NCI-H1930 (cell line): ENCODE data around the gene PLP2.

Source experiments
- DNase-seq, 2 experiments: peaks; one replicate each; lab custom pipeline; 2025; lab: John Stamatoyannopoulos, UW

The PLP2 gene

GRCh38 chrX:49209434-49210251 is 37.9 kb downstream of the PLP2 start:
- DNase-seq = no peak

GRCh38 chrX:49210406-49210805 is 38.7 kb downstream of the PLP2 start:
- DNase-seq = no peak

DNA sequence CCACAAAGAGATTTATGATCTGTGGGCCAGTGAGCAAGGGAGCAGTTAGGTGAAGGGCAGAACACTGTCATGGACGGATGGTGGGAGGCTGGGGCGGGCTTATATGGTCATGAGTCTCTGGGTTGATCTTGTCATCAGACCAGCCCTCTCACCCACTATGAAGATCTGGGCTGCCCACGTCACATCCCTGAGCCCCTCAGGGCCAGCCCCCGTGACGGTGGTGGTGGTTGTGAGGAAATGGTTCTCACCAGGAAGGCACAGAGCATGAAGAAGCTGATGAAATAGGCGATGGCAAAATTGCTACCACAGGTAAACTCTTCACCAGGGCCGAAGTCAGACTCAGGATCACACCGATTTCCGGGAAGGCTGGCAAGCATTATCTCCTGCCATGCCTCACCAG is 39.4 kb downstream of the PLP2 start:
- DNase-seq = no peak

GRCh38 chrX:49212209-49212608 is 40.5 kb downstream of the PLP2 start:
- no peak for DNase-seq

- DNase-seq = no peak
These were observed 41.2 kb downstream of the PLP2 start for GRCh38 chrX:49212861-49213260.

- DNase-seq = no peak
These were observed 42.7 kb downstream of the PLP2 start for GRCh38 chrX:49214416-49214815.

DNA sequence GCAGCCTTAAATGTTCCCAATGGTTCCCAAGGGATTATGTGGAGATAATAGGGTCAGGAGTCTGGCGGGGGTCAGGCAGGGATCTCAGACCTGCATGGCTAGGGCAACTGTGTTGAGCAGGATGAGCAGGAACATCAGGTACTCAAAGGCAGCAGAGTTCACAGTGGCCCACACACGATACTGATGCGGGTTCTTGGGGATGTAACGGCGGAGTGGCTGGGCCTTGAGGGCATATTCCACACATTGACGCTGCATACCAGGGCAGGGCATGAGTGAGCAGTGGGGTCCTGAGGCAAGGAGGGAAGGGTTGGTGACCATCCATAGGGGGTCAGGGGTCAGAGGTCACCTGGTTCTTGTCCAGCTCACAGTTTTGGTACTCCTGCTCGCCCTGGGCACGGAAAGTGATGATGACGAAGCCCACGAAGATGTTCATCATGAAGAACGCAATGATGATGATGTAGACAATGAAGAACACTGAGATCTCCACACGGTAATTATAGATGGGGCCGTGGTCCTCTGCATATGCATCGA is 43.4 kb downstream of the PLP2 start:
- no peak for DNase-seq

DNA sequence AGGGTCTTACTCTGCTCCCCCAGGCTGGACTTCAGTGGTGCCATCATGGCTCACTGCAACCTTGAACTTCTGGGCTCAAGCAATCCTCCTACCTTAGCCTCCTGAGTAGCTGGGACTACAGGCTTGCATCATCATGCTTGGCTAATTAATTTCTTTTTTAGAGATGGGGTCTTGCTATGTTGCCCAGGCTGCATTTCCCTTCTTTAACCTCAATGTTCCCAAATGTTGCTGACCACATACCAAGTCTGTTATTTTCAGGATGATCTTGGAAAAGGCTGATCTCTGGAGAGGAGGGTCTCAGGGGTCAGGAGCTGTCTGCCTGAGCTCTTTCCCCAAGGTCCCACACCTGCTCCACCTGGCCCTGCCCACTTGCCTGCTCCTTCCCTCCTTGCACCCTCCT is 48.4 kb downstream of the PLP2 start:
- no peak for DNase-seq

- DNase-seq = no peak
These were observed 50.2 kb downstream of the PLP2 start for GRCh38 chrX:49221868-49222267.
